Kidney (tissue), 14 donors: Measurements from ENCODE around the gene ADTRP. TPM values are rescaled to one million over a fixed set of nuclear protein-coding genes. Genes with fewer than 3 reads are reported as not detected.

Experiments
- DNase-seq, 5 donors: peaks; one replicate each; pipeline ENCODE4 v3.0.0-alpha.2; 2013 to 2020
- FAIRE-seq: peaks from 2 replicates; lab custom pipeline; 2012; peaks lifted over from hg19 to GRCh38; lab: Jason Lieb, UNC
- H3K27ac ChIP-seq, 2 donors: one replicate each; pipeline ENCODE4 v1.7.0; 2013; ENCODE audit warnings: low read depth in 2 of 2, low read length in 2 of 2, inconsistent platforms in 1 of 2
- H3K27me3 ChIP-seq: one replicate; pipeline ENCODE4 v1.7.1; 2013; ENCODE audit warnings: low read length, inconsistent platforms; ENCODE audit not compliant: control insufficient read depth, insufficient read depth
- H3K36me3 ChIP-seq, 3 donors: one replicate each; pipeline versions ENCODE4 v1.7.0 to v1.7.1; 2013; ENCODE audit warnings: low read length in 3 of 3, control low read depth in 1 of 3, inconsistent platforms in 1 of 3; ENCODE audit not compliant: insufficient read depth in 3 of 3, control insufficient read depth in 2 of 3
- H3K4me1 ChIP-seq, 3 donors: one replicate each; pipeline versions ENCODE4 v1.7.0 to v1.7.1; 2013; ENCODE audit warnings: low read length in 3 of 3, inconsistent platforms in 1 of 3, low read depth in 1 of 3; ENCODE audit not compliant: control insufficient read depth in 2 of 3, insufficient read depth in 2 of 3
- H3K4me3 ChIP-seq, 3 donors: one replicate each; pipeline versions ENCODE4 v1.7.0 to v1.8.1; 2013; ENCODE audit warnings: low read length in 3 of 3, control low read depth in 1 of 3, inconsistent platforms in 1 of 3
- H3K9ac ChIP-seq, 3 donors: one replicate each; pipeline versions ENCODE4 v1.7.0 to v1.7.1; 2013; ENCODE audit warnings: low read length in 3 of 3, control low read depth in 1 of 3, inconsistent platforms in 1 of 3
- H3K9me3 ChIP-seq, 3 donors: one replicate each; pipeline versions ENCODE4 v1.7.0 to v1.7.1; 2013; ENCODE audit warnings: low read length in 3 of 3, control low read depth in 1 of 3, inconsistent platforms in 1 of 3; ENCODE audit not compliant: control insufficient read depth in 2 of 3, insufficient read depth in 1 of 3
- intact Hi-C: fragments of 100-400 bp; cut with DNase I; formaldehyde crosslinking; loops from one replicate; pipeline ENCODE4 v1.11.1; 2022
- polyA plus RNA-seq: library from polyadenylated mRNA; stranded (reverse); fragments of 350-450 nt; fragmentation: Illumina TruSeq; extraction: RNeasy Lipid Tissue Mini Kit (QIAGEN cat#74804); gene quantifications from one replicate; pipeline ENCODE4 v1.2.3, GENCODE V29; 2014; ENCODE audit warnings: low read depth, low replicate concordance; ENCODE audit not compliant: insufficient read depth
- total RNA-seq: library from RNA; stranded (reverse); fragmentation: NEBNext Ultra II Directional; extraction: Animal tissue kit (Norgen Biotek cat#: 25700); gene quantifications from one replicate; pipeline ENCODE4 v1.2.1, GENCODE V29; 2021
- TF ChIP-seq, protein P1 (sequence below): IDR thresholded peaks from 3 replicates; pipeline ENCODE4 v1.5.1; 2012; ENCODE audit warnings: mild to moderate bottlenecking, moderate library complexity, borderline replicate concordance; ENCODE audit not compliant: insufficient read depth; ENCODE audit errors: extremely low read depth
- donor health status: control.
- donor health status: control.
- donor health status: control.
- donor health status: control.
- donor health status: control.
- donor health status: DM: yes; HTN: yes; CAD: no.
- donor health status: Normal renal cell carcinoma (clear cell type).

Gene ADTRP
- total and polyA plus RNA-seq, 2 donors from 2014 or later: 2.7 to 5.9 TPM

DNA sequence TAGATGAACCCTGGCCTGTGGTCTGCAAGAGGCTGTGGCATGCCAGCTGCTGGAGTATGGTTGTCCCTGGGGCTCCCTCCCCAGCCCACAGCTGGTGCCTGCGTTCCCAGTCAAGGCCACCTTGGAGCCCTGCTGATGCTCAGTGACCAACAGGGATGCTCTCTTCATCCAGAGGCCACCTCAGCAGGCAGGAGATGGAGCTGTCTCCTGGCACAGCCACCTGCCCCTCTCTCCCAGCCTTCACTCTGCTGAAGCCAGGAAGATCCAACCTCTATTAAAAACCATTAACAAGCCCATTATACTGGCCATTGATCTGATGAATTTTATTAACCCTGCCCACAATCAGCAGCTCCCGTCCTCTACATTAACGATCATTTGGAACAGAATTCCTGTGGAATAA lies 40.4 kb downstream of the ADTRP start:
- DNase-seq: no peak

DNA sequence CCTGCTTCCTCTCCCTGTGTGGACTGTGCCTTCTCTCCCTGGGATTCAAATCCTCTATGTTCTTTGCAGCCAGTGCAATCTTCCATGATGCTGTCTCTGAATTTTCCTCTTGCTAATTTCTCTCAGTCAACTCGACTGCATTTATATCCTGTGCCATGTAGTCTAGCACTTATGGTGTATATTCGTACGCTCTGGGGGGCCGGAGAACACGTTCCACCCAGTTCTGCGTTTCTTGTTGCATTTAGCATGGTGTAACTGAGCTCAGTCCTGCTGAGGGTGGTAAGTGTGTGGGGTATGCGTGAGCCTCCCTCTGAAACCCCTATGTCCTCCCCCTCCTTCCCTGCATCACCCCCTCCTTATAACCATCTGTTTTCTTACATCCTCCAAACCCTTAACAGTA lies 42.0 kb downstream of the ADTRP start:
- no peak overlapping the region for H3K4me3 ChIP-seq
- no peak for DNase-seq
- H3K36me3 ChIP-seq: no peaks in the 10 kb centered on the region
- H3K27me3 ChIP-seq: no peaks in the 10 kb centered on the region
- H3K9ac ChIP-seq: no peak overlapping the region
- TF ChIP-seq, protein P1, sequence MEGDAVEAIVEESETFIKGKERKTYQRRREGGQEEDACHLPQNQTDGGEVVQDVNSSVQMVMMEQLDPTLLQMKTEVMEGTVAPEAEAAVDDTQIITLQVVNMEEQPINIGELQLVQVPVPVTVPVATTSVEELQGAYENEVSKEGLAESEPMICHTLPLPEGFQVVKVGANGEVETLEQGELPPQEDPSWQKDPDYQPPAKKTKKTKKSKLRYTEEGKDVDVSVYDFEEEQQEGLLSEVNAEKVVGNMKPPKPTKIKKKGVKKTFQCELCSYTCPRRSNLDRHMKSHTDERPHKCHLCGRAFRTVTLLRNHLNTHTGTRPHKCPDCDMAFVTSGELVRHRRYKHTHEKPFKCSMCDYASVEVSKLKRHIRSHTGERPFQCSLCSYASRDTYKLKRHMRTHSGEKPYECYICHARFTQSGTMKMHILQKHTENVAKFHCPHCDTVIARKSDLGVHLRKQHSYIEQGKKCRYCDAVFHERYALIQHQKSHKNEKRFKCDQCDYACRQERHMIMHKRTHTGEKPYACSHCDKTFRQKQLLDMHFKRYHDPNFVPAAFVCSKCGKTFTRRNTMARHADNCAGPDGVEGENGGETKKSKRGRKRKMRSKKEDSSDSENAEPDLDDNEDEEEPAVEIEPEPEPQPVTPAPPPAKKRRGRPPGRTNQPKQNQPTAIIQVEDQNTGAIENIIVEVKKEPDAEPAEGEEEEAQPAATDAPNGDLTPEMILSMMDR: no peak
- H3K9me3 ChIP-seq: no peaks in the 10 kb centered on the region
- intact Hi-C loops: no loop called here
- H3K4me1 ChIP-seq: peaks cover 0 to 5% (median 0%) of the 10 kb centered on the region in 3 donors
- no peak overlapping the region for H3K27ac ChIP-seq
- no peak for FAIRE-seq

More for the DNA sequence above, 40.4 kb downstream of the ADTRP start:
- intact Hi-C loops: no loop called here
- H3K9me3 ChIP-seq: no peaks in the 10 kb centered on the region
- H3K4me1 ChIP-seq: no peaks in the 10 kb centered on the region
- no peaks in the 10 kb centered on the region for H3K36me3 ChIP-seq
- H3K27ac ChIP-seq: no peak overlapping the region
- H3K4me3 ChIP-seq: no peak overlapping the region
- TF ChIP-seq, protein P1: no peak
- FAIRE-seq: no peak
- H3K9ac ChIP-seq: no peak overlapping the region
- no peaks in the 10 kb centered on the region for H3K27me3 ChIP-seq

DNA sequence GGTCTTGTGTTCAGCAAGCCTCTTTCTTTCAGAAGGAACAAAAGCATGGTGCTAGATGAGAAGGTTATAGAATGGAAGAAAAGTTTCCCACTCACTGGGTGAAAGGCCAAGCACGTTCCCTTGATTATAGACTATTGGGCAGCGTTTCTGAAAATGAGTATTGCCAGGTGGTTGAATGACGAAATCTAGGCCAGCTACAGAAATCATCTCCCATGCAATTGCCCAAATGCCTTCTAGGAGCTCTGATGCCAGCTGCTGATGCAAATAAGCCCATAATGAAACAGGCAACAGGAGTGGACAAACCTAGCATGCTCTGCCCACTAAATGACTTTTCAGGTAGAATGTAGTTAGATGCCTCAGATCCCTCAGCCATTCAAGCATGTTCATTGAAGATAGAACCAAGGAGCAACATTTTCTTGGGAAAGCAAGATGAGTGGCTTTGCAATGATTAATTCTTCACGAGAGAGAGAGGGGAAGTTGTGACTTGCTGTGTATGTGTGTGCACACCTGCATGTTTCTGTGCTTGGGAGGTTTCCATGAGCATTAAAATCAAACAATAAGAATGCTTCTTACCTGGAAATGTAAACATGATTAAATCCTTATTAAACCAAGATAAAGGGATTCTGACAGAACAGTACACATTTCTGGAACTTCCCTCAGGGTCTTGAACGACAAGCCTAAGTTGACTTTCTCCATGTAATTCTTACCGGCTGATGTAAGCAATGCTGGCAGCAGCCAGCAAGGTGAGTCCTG lies 43.6 kb downstream of the ADTRP start:
- FAIRE-seq (no peak), DNase-seq (no peak)
- TF ChIP-seq, protein P1: no peak
- H3K27ac ChIP-seq: no peak overlapping the region
- no peak overlapping the region for H3K9ac ChIP-seq
- no peaks in the 10 kb centered on the region for H3K9me3 ChIP-seq
- H3K4me1 ChIP-seq: peaks cover 0 to 12% (median 0%) of the 10 kb centered on the region in 3 donors
- intact Hi-C loops: no loop called here
- H3K36me3 ChIP-seq: no peaks in the 10 kb centered on the region
- no peaks in the 10 kb centered on the region for H3K27me3 ChIP-seq
- no peak overlapping the region for H3K4me3 ChIP-seq
